SU-DHL-6 (cell line): ENCODE results near the gene TRIM22.

Experiments
- EZH2phosphoT487 ChIP-seq: fragments of 200-600 bp; sonication (generic), shearing (Covaris generic); conservative IDR thresholded peaks from 2 replicates; pipeline ENCODE4 v1.6.1; 2018; ENCODE audit warnings: mild to moderate bottlenecking, antibody characterized with exemption, low read length, moderate library complexity, mixed read lengths
- TF ChIP-seq, protein P1 (sequence below): fragments of 200-600 bp; sonication (generic); IDR thresholded peaks from one replicate; pipeline ENCODE4 v1.5.1; 2017; ENCODE audit warnings: antibody characterized with exemption, mild to moderate bottlenecking, low read length, moderate library complexity; ENCODE audit not compliant: insufficient read depth, poor library complexity, severe bottlenecking

DNA sequence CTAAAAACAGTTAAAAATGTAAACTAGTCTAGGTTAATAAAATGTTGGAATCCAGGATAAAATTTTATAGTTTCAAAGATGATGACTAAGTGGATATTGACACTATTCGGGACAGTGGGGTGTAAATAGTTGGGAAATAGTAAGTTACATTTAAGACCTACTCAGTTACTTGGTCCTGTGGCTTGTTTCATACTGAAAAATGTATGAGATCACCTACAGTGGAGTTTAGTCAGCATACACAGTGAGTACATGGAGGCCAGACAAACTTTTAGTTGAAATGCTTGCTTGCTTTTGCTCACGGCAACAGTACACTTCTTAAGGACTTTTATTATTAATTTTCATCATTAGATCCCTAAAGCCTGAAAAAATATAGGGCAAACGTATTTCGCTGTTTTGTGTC is 16.1 kb downstream of the TRIM22 start:
- TF ChIP-seq, protein P1, sequence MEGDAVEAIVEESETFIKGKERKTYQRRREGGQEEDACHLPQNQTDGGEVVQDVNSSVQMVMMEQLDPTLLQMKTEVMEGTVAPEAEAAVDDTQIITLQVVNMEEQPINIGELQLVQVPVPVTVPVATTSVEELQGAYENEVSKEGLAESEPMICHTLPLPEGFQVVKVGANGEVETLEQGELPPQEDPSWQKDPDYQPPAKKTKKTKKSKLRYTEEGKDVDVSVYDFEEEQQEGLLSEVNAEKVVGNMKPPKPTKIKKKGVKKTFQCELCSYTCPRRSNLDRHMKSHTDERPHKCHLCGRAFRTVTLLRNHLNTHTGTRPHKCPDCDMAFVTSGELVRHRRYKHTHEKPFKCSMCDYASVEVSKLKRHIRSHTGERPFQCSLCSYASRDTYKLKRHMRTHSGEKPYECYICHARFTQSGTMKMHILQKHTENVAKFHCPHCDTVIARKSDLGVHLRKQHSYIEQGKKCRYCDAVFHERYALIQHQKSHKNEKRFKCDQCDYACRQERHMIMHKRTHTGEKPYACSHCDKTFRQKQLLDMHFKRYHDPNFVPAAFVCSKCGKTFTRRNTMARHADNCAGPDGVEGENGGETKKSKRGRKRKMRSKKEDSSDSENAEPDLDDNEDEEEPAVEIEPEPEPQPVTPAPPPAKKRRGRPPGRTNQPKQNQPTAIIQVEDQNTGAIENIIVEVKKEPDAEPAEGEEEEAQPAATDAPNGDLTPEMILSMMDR: no peak
- TF ChIP-seq EZH2phosphoT487: no peak
